NK-92 (cell line): Measurements from ENCODE around the gene FNDC8.
"Not testable (repeated sequence)": the region's sequence is repeated elsewhere in the genome, so short reads cannot be mapped to it uniquely, and the experiment has no call there.

Experiments
- DNase-seq: peaks from one replicate; lab custom pipeline; 2025; ENCODE audit not compliant: unreplicated experiment; lab: John Stamatoyannopoulos, UW

Gene FNDC8

GRCh38 chr17:35169835-35170363, 48.5 kb downstream of the FNDC8 start:
- no peak for DNase-seq

GRCh38 chr17:35170968-35171771, 49.8 kb downstream of the FNDC8 start:
- DNase-seq, result no peak

GRCh38 chr17:35171834-35172233, 50.4 kb downstream of the FNDC8 start:
- no peak for DNase-seq

GRCh38 chr17:35172321-35172720, 50.9 kb downstream of the FNDC8 start:
- DNase-seq, result not testable (repeated sequence)

GRCh38 chr17:35174835-35175334, 53.5 kb downstream of the FNDC8 start:
- DNase-seq, result no peak

- DNase-seq, result no peak
Observed at GRCh38 chr17:35175638-35176415, 54.4 kb downstream of the FNDC8 start.

- no peak for DNase-seq
Observed at GRCh38 chr17:35176897-35177296, 55.5 kb downstream of the FNDC8 start.

GRCh38 chr17:35179379-35179778, 58.0 kb downstream of the FNDC8 start:
- not testable (repeated sequence) for DNase-seq
